IPS-NIHi11 (cell line): ENCODE data around the gene ADCY1.

Experiments used
- DNase-seq: peaks from one replicate; pipeline ENCODE4 v3.0.0; 2012; ENCODE audit warnings: mixed read lengths, low spot score

The ADCY1 gene

DNA sequence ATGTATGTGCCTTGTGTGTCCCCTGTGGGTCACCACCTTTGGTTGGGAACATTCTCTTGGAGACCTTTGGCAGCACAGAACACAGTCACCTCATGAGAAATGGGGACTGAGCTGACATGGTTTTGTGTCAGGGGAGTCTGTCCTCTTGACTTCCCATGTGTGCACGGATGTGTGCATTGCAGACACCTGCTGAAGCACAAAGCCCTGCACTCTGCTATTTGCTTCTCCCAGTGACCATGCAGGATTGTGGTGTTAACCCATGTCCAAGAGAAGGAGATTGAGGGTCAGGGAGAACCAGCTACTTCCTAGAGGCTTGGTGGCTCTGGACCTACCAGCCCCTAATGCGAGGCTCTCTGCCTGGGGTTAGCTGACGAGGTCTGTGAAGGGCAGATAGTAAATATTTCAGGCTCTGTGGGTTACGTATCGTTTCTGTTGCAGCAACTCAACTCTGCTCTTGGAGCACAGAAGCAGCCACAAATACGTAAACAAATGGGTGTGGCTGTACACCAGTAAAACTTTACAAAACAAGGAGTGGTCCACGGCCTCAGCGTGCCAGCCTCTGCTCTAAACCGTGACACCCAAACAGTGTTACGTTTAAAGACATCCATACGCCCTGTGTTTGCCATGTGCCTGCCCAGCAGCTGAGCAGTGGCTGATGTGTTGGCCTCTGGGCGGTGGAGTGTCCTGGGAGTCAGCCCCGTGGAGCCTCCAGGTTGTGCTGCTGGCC lies 51.7 kb downstream of the ADCY1 start:
- DNase-seq: no peak

DNA sequence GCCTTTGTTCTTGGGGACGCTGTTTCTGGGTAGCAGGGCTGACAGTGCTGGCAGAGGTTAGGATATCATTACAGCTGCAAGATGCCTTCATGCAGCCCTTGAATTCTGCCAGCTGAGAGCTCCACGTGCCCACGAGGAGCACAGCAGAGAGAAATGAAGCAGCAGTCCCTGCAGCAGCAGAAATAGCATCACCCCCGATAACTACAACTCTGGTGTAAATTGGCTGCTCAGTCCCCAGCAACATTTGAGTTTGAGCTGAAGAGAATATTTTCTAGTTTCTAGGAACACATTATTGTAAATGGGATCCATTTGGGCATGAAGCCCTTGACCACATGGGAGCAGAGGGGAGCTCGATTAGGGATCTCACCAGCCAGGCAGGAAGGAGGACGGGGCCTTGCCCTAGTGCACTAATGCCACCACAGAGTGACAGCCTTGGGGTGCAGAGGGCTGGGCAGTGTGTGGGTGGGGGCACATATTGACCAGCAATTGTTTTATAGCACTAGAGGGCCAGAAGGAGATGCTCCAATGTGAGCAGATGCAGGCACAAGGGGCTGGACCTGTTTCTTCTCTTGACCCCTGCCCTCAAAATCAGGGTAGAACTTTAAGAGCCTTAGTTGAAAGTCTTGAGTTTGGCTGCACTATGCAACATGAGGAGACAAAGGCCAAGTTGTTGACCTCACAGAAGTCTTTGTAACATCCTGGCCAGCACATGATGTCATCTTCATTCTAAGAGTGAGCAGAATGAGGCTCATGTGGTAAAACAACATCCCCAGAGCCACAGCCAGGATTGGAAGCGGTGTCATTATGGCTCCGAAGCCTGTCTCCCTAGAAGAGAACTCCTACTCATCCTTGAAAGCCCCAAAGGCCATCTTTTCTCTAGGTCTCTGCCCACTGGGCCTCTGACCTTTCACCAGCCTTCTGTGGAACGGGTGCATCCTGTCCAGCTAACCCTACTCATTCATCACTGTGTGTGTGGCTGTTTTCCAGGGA lies 52.6 kb downstream of the ADCY1 start:
- DNase-seq: peak; percentile 1

DNA sequence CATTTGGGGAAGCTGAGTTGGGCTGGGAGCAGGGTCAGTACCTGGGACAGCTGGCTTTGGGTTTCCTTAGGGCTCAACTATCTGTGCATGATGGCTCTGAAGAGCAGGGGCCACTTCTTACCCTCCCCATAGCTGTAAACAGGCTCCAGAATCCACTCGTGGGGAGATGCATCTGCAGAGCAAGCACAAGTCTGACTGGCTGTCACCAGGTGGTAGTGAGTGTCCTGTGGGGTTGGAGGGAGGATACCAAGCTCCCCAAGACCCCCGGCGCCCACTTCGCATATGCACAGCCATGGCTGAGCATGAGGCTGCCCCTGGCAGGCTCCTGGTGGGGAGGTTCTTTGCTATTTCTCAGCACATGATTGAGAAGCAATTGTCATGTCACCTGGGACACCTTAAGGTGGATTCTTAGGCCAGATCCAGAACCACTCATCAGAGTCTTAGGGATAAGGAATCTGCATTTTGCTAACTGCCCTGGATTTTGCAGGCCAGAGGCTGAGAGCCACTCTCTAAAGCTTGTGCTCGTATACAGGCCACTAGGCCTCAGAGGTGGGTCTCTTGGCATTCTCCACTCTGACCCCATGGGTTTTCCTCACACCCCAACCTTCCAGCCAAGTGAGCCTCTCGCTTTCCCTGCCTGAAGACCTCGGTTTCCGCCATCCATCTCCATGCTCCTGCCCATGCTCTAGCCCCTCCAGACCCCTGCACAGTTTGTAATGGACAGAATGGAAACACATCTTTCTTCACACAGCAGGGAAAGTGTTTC lies 53.7 kb downstream of the ADCY1 start:
- DNase-seq: no peak

DNA sequence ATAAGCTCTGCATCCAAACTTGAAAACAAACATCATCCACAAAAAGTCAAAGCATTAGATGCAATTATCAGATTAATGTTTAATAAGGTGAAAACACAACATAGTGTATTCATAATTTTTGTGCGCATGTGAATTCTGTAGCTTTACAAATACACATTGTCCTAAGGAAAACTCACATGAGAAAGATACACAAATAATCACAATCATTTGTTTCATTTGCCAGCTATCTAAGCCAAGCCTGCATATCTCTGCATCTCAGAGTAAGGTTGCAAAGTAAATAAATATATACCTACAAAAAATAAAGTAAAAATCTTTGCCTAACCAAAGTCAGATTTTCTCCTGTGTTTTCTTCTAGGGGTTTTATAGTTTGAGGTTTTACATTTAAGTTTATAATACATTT lies 57.4 kb downstream of the ADCY1 start:
- no peak for DNase-seq

- no peak for DNase-seq
These were observed 62.6 kb downstream of the ADCY1 start for GRCh38 chr7:45636733-45637132.

GRCh38 chr7:45638916-45639315 lies 64.7 kb downstream of the ADCY1 start:
- DNase-seq: no peak

DNA sequence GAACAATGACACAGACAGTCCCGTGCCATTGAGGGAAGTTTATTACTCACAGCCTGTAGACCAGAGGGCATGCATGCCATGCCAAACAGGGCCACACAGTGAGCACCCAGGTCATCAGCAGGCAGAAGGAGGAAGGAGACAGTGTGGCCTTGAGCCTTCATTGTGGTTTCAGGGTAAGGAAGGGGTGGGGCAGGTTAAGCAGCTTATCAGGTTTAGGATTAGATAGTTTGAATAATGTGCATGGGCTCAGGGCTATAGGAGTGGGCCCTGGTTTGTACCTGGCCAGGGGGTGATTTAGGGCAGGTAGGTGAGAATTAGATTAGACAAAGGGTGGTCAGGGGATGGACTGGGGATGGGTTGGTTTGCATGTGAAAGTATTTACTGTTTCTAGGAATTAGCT lies 67.9 kb downstream of the ADCY1 start:
- DNase-seq: no peak

- DNase-seq: no peak
These were observed 69.5 kb downstream of the ADCY1 start for GRCh38 chr7:45643630-45644029.

- no peak for DNase-seq
These were observed 70.1 kb downstream of the ADCY1 start for GRCh38 chr7:45644237-45644636.

DNA sequence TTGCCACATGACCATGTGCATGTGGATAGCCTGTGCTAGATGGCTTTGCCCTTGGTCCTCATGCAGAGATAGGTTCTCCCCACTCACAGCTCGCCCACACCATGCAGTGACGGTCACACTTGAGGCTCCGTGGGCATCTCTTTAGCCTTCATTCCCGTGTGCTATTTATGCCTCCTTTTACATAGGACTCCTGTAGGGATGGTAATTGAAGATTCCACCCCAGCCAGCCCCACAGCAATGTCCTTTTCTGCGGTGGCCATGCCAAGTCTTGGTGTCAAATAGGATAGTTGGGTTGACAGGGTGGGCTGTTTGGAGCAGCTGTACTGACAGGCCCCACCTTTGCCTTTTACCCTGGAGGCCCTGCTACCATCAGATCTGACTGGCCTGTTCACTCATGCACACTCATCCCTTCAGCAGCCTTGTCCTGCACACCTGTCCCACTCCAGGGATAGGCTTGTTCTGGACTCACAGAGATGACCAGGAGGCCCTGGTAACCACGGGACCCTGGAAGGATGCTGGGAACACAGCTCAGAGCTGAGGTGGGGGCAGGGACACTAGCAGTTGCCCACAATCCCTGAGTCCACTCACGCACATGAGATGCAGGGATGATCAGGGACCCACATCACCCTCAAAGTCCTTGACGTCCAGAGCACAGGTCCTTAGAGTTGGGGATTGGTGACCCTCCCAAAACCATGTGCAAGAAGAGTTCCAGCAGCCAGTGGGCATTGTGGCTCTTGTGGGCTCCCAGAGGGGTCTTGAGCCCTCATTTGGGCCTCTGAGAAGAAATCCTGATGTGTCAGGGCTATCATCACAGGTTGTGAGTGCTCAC lies 71.2 kb downstream of the ADCY1 start:
- no peak for DNase-seq

DNA sequence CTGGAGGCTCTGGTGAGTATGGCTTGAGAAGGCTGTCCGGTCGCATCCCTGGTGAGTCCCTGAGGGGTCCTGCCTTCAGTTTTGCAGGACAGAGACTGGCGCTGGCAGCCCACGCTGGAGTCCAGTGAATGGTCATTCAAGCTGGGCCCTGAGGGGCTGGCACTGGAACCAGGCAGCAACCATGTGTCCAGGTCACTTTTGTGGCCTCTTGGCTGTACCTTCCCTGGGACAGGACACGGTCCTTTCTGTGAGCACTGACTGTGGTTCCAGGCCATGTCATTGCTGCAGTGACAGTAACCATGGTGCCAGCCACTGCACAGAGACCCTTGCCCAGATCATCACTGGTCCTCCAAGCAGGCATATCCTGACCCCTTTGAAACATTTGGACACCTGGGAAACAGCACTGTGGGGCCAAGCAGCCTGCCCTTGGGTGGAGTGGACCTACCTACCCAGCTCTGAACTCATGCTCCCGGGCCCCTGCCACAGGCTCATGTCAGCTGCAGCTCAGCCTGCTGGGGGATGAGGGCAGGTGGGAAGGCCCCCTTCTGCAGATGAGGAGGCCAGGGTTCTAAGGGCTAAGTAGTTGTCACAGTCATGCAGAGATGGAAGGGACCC lies 72.1 kb downstream of the ADCY1 start:
- DNase-seq: no peak

DNA sequence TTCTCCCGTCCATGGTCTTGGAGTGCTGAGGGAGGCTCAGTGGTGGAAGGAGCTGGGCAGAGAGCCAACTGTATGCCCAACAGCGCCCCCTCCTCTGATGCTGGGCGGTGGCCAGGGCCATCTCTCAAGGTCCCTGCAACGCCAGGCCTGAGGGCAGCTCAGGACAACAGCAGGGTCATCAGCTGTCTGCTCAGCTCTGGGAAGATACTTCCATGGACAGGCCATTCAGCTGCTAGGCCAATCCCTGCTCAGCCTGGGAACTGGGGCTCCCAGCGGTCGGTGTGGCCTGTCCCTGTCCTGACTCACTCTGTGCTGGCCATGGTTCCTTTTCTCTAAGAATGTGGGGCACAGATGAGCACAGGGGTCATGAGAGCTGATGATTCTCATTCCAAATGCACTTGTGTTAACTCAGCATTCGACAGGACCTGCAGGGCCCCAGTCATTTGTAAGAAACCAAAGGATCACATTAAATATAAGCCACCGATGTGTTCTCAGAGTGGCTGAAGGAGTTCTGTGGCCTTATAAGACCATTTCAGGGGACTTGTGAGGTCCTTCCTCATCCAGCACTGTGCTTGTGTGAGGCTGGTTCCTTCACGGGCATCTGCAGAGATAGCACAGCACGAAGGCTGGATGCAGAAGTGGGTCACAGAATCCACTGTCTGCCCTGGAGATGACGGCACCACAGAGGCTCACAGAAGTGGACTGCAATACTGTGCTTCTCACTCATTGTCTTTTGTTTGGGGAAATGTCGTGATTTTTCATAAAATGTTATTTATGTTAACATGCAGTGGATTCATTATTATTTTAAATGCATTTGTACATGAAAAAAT lies 73.0 kb downstream of the ADCY1 start:
- DNase-seq: no peak

DNA sequence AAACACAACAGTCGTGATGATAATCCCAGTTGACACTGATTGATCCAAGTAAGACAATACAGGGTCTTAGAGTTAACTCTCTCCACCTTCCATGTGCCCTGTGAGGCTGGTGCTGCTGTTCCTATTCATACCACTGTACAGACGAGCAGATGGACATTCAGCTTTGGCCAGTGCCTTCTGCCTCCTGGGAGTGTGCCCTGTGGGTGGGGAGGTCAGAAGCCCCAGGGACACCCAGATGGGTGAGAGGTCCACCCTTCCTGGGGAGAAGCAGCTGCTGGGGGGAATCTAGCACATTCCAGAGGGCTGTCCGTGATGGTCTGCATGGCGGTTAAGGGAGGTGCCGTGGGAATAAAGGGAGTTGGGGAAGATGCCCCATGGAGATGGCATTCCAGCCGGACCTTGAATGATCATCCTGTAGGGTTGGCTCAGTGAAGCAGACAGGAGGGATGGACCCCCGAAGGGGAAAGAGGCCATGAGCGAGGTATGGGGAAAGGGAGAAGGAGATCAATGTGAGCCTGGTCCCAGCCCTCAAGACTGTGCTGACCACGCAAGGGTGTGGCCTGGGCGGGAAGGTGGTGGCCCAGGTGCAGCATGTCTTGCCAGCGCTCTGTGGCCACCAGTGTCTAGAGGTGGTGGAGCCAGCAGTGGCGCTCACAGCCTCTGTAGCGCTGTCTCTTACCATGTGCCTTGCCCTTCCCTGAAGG lies 74.0 kb downstream of the ADCY1 start:
- DNase-seq: no peak

GRCh38 chr7:45648671-45648995 lies 74.5 kb downstream of the ADCY1 start:
- no peak for DNase-seq

DNA sequence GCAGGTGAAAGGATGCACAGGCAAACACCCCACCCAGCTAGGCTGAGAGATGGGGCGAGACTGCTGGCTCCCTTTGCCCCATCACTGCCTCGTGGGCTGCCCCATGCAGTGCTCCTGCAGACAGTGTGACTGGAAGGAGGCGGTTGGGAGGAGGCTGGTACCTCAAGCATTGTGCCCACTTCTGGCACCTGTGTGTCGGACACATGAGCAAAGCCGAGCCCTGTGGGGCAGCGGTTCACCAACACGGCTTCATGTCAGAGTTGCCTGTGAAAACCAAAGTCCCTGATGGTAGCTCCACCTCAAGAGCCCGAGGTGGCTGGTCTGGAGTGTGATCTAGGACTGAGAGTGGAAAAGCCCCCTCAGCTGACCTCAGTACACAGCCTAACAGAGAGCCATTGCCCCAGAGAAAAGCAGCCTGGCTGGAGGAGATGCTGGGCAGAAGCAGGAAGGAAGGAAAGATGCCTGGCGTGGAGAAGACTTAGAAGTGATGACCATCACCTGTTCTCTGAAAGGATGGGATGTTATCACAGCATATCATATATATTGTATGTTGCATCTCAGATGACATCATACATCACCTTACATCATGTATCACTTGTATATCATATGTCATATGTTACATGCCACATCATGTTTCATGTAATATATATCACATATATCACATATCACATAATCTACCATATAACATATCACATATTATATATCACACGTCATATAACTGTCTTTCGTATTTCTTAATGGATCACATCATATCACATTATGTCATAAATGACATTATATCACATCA lies 75.6 kb downstream of the ADCY1 start:
- no peak for DNase-seq

GRCh38 chr7:45650404-45651394 lies 76.5 kb downstream of the ADCY1 start:
- DNase-seq: no peak

- DNase-seq: no peak
These were observed 77.4 kb downstream of the ADCY1 start for GRCh38 chr7:45651540-45651939.

DNA sequence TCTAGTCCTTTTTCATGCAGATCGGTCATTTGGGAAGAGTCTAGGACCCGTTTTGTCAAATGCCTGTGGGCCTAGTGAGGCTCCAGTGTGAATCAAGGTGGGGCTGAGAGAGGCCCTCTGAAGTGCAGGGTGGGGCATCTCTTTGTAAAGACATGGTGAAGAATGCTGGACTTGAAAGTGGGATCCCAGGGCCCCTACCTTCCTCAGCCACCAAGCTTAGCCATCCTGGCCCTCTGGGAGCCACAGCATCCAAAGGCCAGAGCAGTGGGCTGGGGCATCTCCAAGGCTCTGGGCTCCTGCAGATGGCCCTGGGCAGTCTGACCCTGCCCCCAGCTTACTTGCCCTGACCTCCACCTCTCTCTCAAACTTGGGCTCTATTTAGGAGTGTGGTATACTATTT lies 78.5 kb downstream of the ADCY1 start:
- no peak for DNase-seq
